Fibroblast of pulmonary artery (primary cell): ENCODE measurements around the gene CIDEA.

Source experiments
- DNase-seq: peaks from one replicate; pipeline ENCODE4 v3.0.0-alpha.2; 2010; ENCODE audit warnings: low read depth
- H3K4me3 ChIP-seq: replicated peaks from 2 replicates; pipeline ENCODE4 v1.5.1; 2011; ENCODE audit warnings: low read depth, mild to moderate bottlenecking, control low read depth, low read length, moderate library complexity
- CTCF ChIP-seq: IDR thresholded peaks from 2 replicates; pipeline ENCODE4 v1.5.1; 2011; ENCODE audit warnings: mild to moderate bottlenecking, control low read depth, low read length, inconsistent platforms; ENCODE audit errors: missing control alignments

The CIDEA gene

GRCh38 chr18:12326711-12327460 lies 72.7 kb downstream of the CIDEA start:
- no peak for TF ChIP-seq CTCF
- no peak for DNase-seq
- H3K4me3 ChIP-seq, result no peak overlapping the region
